Stomach (tissue), 9 donors: ENCODE results near the gene CACNA2D3. TPM values are rescaled to one million over a fixed set of nuclear protein-coding genes. Genes with fewer than 3 reads are reported as not detected.
"Not testable (repeated sequence)": the region's sequence is repeated elsewhere in the genome, so short reads cannot be mapped to it uniquely, and the experiment has no call there.

ENCODE experiments used
- DNase-seq, 2 donors: peaks; one replicate each; pipeline versions ENCODE4 v3.0.0 to v3.0.0-alpha.2; 2013 to 2019
- H3K27ac ChIP-seq, 5 donors: fragments of 200-600 bp in 4 of 5; sonication (generic) in 4 of 5; one replicate each; pipeline ENCODE4 v1.5.1; 2013 to 2019; ENCODE audit warnings: mild to moderate bottlenecking in 1 of 5, moderate library complexity in 1 of 5
- H3K27me3 ChIP-seq, 3 donors: fragments of 200-600 bp; sonication (generic); one replicate each; pipeline ENCODE4 v1.5.1; 2017 to 2019; ENCODE audit warnings: mixed run types in 1 of 3
- H3K36me3 ChIP-seq, 4 donors: fragments of 200-600 bp; sonication (generic); 1 replicate in 3 of 4; 2 replicates in 1 of 4; pipeline ENCODE4 v1.5.1; 2016 to 2019
- H3K4me1 ChIP-seq, 4 donors: fragments of 200-600 bp; sonication (generic); one replicate each; pipeline ENCODE4 v1.5.1; 2016 to 2019
- H3K4me3 ChIP-seq, 4 donors: fragments of 200-600 bp; sonication (generic) in 3 of 4; one replicate each; pipeline ENCODE4 v1.5.1; 2016 to 2019; ENCODE audit warnings: mild to moderate bottlenecking in 1 of 4
- H3K9me3 ChIP-seq, 4 donors: fragments of 200-600 bp; sonication (generic); one replicate each; pipeline ENCODE4 v1.5.1; 2016 to 2019
- CTCF ChIP-seq, 7 experiments: fragments of 450-650 bp in 4 of 7; fragments of 200-600 bp in 3 of 7; sonication (generic) in 3 of 7; IDR thresholded peaks; one replicate each; pipeline ENCODE4 v1.5.1; 2016 to 2019; ENCODE audit warnings: antibody characterized with exemption in 7 of 7, control low read depth in 2 of 7, mild to moderate bottlenecking in 1 of 7
- EP300 ChIP-seq: sonication (generic); formaldehyde crosslinking; IDR thresholded peaks from one replicate; pipeline ENCODE4 v1.6.1; 2017; ENCODE audit warnings: antibody characterized with exemption
- POLR2A ChIP-seq, 4 donors: fragments of 450-650 bp; IDR thresholded peaks; one replicate each; pipeline ENCODE4 v1.6.1; 2016; ENCODE audit warnings: antibody characterized with exemption in 4 of 4, control low read depth in 2 of 4, mild to moderate bottlenecking in 1 of 4, moderate library complexity in 1 of 4
- POLR2AphosphoS5 ChIP-seq, 3 donors: sonication (generic); formaldehyde crosslinking; IDR thresholded peaks; one replicate each; pipeline ENCODE4 v1.6.1; 2016; ENCODE audit warnings: antibody characterized with exemption in 3 of 3
- WGBS, 5 donors: extraction: QIAGEN DNeasy Blood & Tissue Kit in 3 of 5; methylation state at CpG; one replicate each; pipeline versions ENCODE4 v1.1.5 to v1.1.7; 2013 to 2018; 5-methylcytosine and 5-hydroxymethylcytosine counted together
- intact Hi-C: fragments of 100-400 bp; cut with DNase I; formaldehyde crosslinking; loops from one replicate; pipeline ENCODE4 v1.15.1; 2023; ENCODE audit warnings: low total_unique reads
- polyA plus RNA-seq, 3 donors: library from polyadenylated mRNA; stranded (reverse); fragments of 200-250 nt; gene quantifications; one replicate each; pipeline ENCODE4 v1.2.3, GENCODE V29; 2013
- total RNA-seq, 5 donors: library from RNA; depleted of rRNA; stranded (reverse); fragments of >200 nt; gene quantifications; one replicate each; pipeline versions ENCODE4 v1.1.0 to v1.2.3, GENCODE V29; 2014 to 2016
- donor health status: healthy with polysubstance abuse.
- donor health status: Bipolar disorder and iron deficiency.
- donor health status: healthy.

Gene CACNA2D3
- total and polyA plus RNA-seq, 8 donors, result 0.56 to 54.0 (median 2.9) TPM; not detected in 1

- no peak for TF ChIP-seq POLR2A (IDR thresholded peaks at IDR 0.05)
- TF ChIP-seq POLR2AphosphoS5 (IDR thresholded peaks at IDR 0.05), result no peak
- no peak for TF ChIP-seq CTCF (IDR thresholded peaks at IDR 0.05)
- TF ChIP-seq EP300, result no peak
- Histone ChIP-seq H3K27me3 (no peaks in the 10 kb centered on the region), H3K36me3 (no peaks in the 10 kb centered on the region), H3K4me3 (no peak overlapping the region), H3K4me1 (no peaks in the 10 kb centered on the region), H3K27ac (no peak overlapping the region), H3K9me3 (peaks cover 0 to 21% (median 9%) of the 10 kb centered on the region in 4 donors)
- WGBS, 5 donors, result 54 to 70% (median 64%) methylated on average over 2 of the region's 2 CpGs
- DNase-seq, result no peak
- intact Hi-C loops, result no loop called here
Measured at GRCh38 chr3:54458357-54458756, 336.0 kb downstream of the CACNA2D3 start.

DNA sequence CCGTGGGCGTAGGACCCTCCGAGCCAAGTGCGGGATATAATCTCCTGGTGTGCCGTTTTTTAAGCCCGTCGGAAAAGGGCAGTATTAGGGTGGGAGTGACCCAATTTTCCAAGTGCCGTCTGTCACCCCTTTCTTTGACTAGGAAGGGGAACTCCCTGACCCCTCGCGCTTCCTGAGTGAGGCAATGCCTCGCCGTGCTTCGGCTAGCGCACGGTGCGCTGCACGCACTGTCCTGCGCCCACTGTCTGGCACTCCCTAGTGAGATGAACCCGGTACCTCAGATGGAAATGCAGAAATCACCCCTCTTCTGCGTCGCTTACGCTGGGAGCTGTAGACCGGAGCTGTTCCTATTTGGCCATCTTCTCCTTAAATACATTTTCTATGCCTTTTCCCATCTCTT, 342.2 kb downstream of the CACNA2D3 start:
- H3K4me1 ChIP-seq, H3K27me3 ChIP-seq, intact Hi-C loops, DNase-seq, H3K27ac ChIP-seq, H3K36me3 ChIP-seq, H3K4me3 ChIP-seq: not testable (repeated sequence)
- peaks cover 2 to 27% (median 11%) of the 10 kb centered on the region in 4 donors for H3K9me3 ChIP-seq
- WGBS, 5 donors, result 95 to 97% (median 96%) methylated on average over 19 to 23 of the region's 23 CpGs

GRCh38 chr3:54476891-54477290, 354.5 kb downstream of the CACNA2D3 start:
- Histone ChIP-seq H3K4me1 (no peaks in the 10 kb centered on the region), H3K27me3 (no peaks in the 10 kb centered on the region), H3K4me3 (no peak overlapping the region), H3K36me3 (no peaks in the 10 kb centered on the region), H3K9me3 (peaks cover 0 to 24% (median 9%) of the 10 kb centered on the region in 4 donors), H3K27ac (no peak overlapping the region)
- no peak for DNase-seq
- TF ChIP-seq POLR2AphosphoS5 (IDR thresholded peaks at IDR 0.05) (no peak), EP300 (no peak), POLR2A (IDR thresholded peaks at IDR 0.05) (no peak), CTCF (IDR thresholded peaks at IDR 0.05) (no peak)
- intact Hi-C loops, result no loop called here

GRCh38 chr3:54481606-54482365, 359.4 kb downstream of the CACNA2D3 start:
- H3K4me1 ChIP-seq, result no peaks in the 10 kb centered on the region
- intact Hi-C loops, result no loop called here

More at GRCh38 chr3:54481606-54482365, 359.4 kb downstream of the CACNA2D3 start:
- Histone ChIP-seq H3K4me3 (no peak overlapping the region), H3K36me3 (no peaks in the 10 kb centered on the region), H3K27me3 (no peaks in the 10 kb centered on the region), H3K27ac (no peak overlapping the region), H3K9me3 (no peaks in the 10 kb centered on the region)
- no peak for TF ChIP-seq EP300
- TF ChIP-seq POLR2AphosphoS5 (IDR thresholded peaks at IDR 0.05), result no peak
- TF ChIP-seq CTCF (IDR thresholded peaks at IDR 0.05), result no peak
- no peak for TF ChIP-seq POLR2A (IDR thresholded peaks at IDR 0.05)
- WGBS, 5 donors, result 66 to 71% (median 67%) methylated on average over 8 of the region's 8 CpGs
- DNase-seq, result no peak
